HepG2 (cell line): ENCODE data around the gene MPIG6B. TPM values are rescaled to one million over a fixed set of nuclear protein-coding genes. Genes with fewer than 3 reads are reported as not detected.

Experiments
- ATAC-seq: fragments of 200-7000 bp; cut with Tn5 transposase; 3 replicates; pipeline ENCODE4 v1.9.1; 2020; ENCODE audit warnings: mild to moderate bottlenecking, moderate library complexity
- BruUV-seq: library from RNA; stranded (reverse); fragments of 400-500 nt; replicated peaks from 2 replicates; lab custom pipeline; 2021; lab: Mats Ljungman, UMichigan
- CTCF ChIA-PET: fragments of 300-600 bp; formaldehyde crosslinking; extraction: SDS; loops from one replicate; lab custom pipeline; 2021; ENCODE audit warnings: low total read pairs, inconsistent platforms, low intra/inter-chr PET ratio; lab: Yijun Ruan, JAX
- POLR2A ChIA-PET: fragments of 350-600 bp; sonication (Branson Sonifier 250); formaldehyde crosslinking; loops from one replicate; lab custom pipeline; 2020; ENCODE audit warnings: antibody characterized with exemption, inconsistent platforms; lab: Yijun Ruan, JAX
- DNase-seq: peaks from one replicate; pipeline ENCODE4 v3.0.0-alpha.2; 2015; ENCODE audit warnings: low spot score
- FAIRE-seq: peaks from 3 replicates; lab custom pipeline; 2011; peaks lifted over from hg19 to GRCh38; lab: Jason Lieb, UNC
- H2AFZ ChIP-seq: one replicate; pipeline ENCODE4 v1.6.1; 2011; ENCODE audit warnings: low read length, inconsistent platforms
- H3K27ac ChIP-seq: fragments of 300-600 bp; 3 replicates; pipeline ENCODE4 v1.8.0; 2011; ENCODE audit warnings: mixed run types, mild to moderate bottlenecking, mixed read lengths, low read length, inconsistent platforms; ENCODE audit not compliant: insufficient read depth; ENCODE audit errors: extremely low read length
- H3K27me3 ChIP-seq, 2 experiments: fragments of 200-600 bp in 1 of 2; 2 replicates in 1 of 2; 3 replicates in 1 of 2; pipeline versions ENCODE4 v1.6.0 to v1.8.0; 2011; ENCODE audit warnings: low read length in 2 of 2, mild to moderate bottlenecking in 2 of 2, moderate library complexity in 2 of 2, inconsistent platforms in 1 of 2; ENCODE audit not compliant: insufficient read depth in 2 of 2, control insufficient read depth in 1 of 2
- H3K36me3 ChIP-seq, 2 experiments: fragments of 200-600 bp in 1 of 2; replicated peaks in 1 of 2; 2 replicates in 1 of 2; 3 replicates in 1 of 2; pipeline versions ENCODE4 v1.5.1 to v1.8.0; 2011; ENCODE audit warnings: low read length in 2 of 2, inconsistent platforms in 1 of 2; ENCODE audit not compliant: insufficient read depth in 2 of 2, control insufficient read depth in 1 of 2
- H3K4me1 ChIP-seq: 2 replicates; pipeline ENCODE4 v1.5.1; 2012; ENCODE audit warnings: low read length, inconsistent platforms; ENCODE audit not compliant: insufficient read depth
- H3K4me2 ChIP-seq: 2 replicates; pipeline ENCODE4 v1.6.0; 2011; ENCODE audit warnings: low read depth, low read length, inconsistent platforms
- H3K4me3 ChIP-seq, 3 experiments: fragments of 200-600 bp in 1 of 3; sonication (generic), shearing (Covaris generic) in 1 of 3; replicated peaks in 1 of 3; 2 replicates each; pipeline ENCODE4 v1.5.1; 2011 to 2016; ENCODE audit warnings: low read length in 3 of 3, inconsistent platforms in 2 of 3, low read depth in 2 of 3, mild to moderate bottlenecking in 2 of 3, control low read depth in 1 of 3, mixed read lengths in 1 of 3; ENCODE audit not compliant: insufficient read depth in 1 of 3
- H3K79me2 ChIP-seq: one replicate; pipeline ENCODE4 v1.6.1; 2011; ENCODE audit warnings: low read length, inconsistent platforms; ENCODE audit not compliant: insufficient read depth
- H3K9ac ChIP-seq: 2 replicates; pipeline ENCODE4 v1.6.0; 2011; ENCODE audit warnings: mild to moderate bottlenecking, low read depth, low read length, inconsistent platforms; ENCODE audit not compliant: insufficient read depth
- H3K9me3 ChIP-seq: 2 replicates; pipeline ENCODE4 v1.5.1; 2012; ENCODE audit warnings: mild to moderate bottlenecking, low read length
- H4K20me1 ChIP-seq: 2 replicates; pipeline ENCODE4 v1.6.0; 2011; ENCODE audit warnings: inconsistent platforms, mild to moderate bottlenecking, low read length, moderate library complexity; ENCODE audit not compliant: insufficient read depth
- HNRNPK ChIP-seq: fragments of 200-400 bp; formaldehyde crosslinking; IDR thresholded peaks from 2 replicates; pipeline ENCODE4 v1.6.1; 2018; ENCODE audit warnings: low read length, low read depth, moderate library complexity, mild to moderate bottlenecking; ENCODE audit not compliant: poor library complexity, severe bottlenecking
- MTA1 ChIP-seq: sonication (generic); formaldehyde crosslinking; IDR thresholded peaks from 2 replicates; pipeline ENCODE4 v1.4.0; 2020; ENCODE audit warnings: missing genetic modification reagents, mild to moderate bottlenecking, borderline replicate concordance
- PHB2 ChIP-seq: fragments of 450-650 bp; IDR thresholded peaks from 2 replicates; pipeline ENCODE4 v1.6.1; 2018; ENCODE audit not compliant: partially characterized antibody
- PHF21A ChIP-seq: sonication (generic); formaldehyde crosslinking; IDR thresholded peaks from 2 replicates; pipeline ENCODE4 v1.5.0; 2020; ENCODE audit warnings: mild to moderate bottlenecking, missing genetic modification reagents
- RBM22 ChIP-seq: fragments of 200-400 bp; formaldehyde crosslinking; optimal IDR thresholded peaks from 2 replicates; pipeline ENCODE3; 2017; ENCODE audit warnings: mild to moderate bottlenecking, low read length, moderate library complexity
- SALL2 ChIP-seq: sonication (generic); formaldehyde crosslinking; IDR thresholded peaks from 2 replicates; pipeline ENCODE4 v1.8.1; 2023; ENCODE audit warnings: mild to moderate bottlenecking, missing genetic modification reagents, inconsistent platforms
- SOX6 ChIP-seq, 2 experiments: fragments of 450-650 bp in 1 of 2; sonication (generic) in 1 of 2; formaldehyde crosslinking in 1 of 2; IDR thresholded peaks; 2 replicates each; pipeline versions ENCODE4 v1.4.0 to v1.6.1; 2017 to 2020; ENCODE audit warnings: antibody characterized with exemption in 1 of 2, mild to moderate bottlenecking in 1 of 2, missing genetic modification reagents in 1 of 2
- SSRP1 ChIP-seq: IDR thresholded peaks from 2 replicates; pipeline ENCODE4 v1.6.1; 2016; ENCODE audit warnings: control low read depth
- ZBTB3 ChIP-seq: sonication (generic); formaldehyde crosslinking; IDR thresholded peaks from 2 replicates; pipeline ENCODE4 v1.4.0; 2020; ENCODE audit warnings: low read depth, mild to moderate bottlenecking, moderate library complexity, missing genetic modification reagents, borderline replicate concordance
- ZNF205 ChIP-seq: IDR thresholded peaks from 2 replicates; pipeline ENCODE4 v1.6.1; 2018; ENCODE audit warnings: missing biosample characterization, missing genetic modification reagents
- ZNF607 ChIP-seq: sonication (generic); formaldehyde crosslinking; IDR thresholded peaks from 2 replicates; pipeline ENCODE4 v1.5.1; 2020; ENCODE audit warnings: missing genetic modification reagents, mild to moderate bottlenecking, borderline replicate concordance
- WGBS: methylation state at CpG from one replicate; pipeline ENCODE4 v1.1.6; 2017; ENCODE audit warnings: low lambda C conversion rate; 5-methylcytosine and 5-hydroxymethylcytosine counted together
- in situ Hi-C: cut with HindIII; loops from 2 replicates; pipeline ENCODE4 v1.10.0; 2017; ENCODE audit warnings: low pct_unique_long_range_greater_than_20kb; ENCODE audit not compliant: extremely low pct_ligation_motif_present
- intact Hi-C: fragments of 100-400 bp; cut with micrococcal nuclease; formaldehyde crosslinking; loops from one replicate; pipeline ENCODE4 v1.10.0; 2022; ENCODE audit not compliant: unreplicated experiment
- polyA plus RNA-seq, 8 experiments: library from polyadenylated mRNA; depleted of rRNA in 3 of 8; stranded (reverse) in 7 of 8; unstranded in 1 of 8; fragments of >200 nt; fragmentation: Illumina TruSeq in 4 of 8; extraction: Trizol in 4 of 8; gene quantifications; 2 replicates each; pipeline versions ENCODE4 v1.2.1 to v1.2.3, GENCODE V29; 2011 to 2016; ENCODE audit warnings: low read depth in 4 of 8, missing spikeins in 1 of 8, mixed read lengths in 1 of 8; ENCODE audit not compliant: insufficient read depth in 1 of 8
- total RNA-seq, 5 experiments: library from RNA; depleted of rRNA; stranded (reverse); fragments of >200 nt; fragmentation: Illumina TruSeq; extraction: Trizol; gene quantifications; 2 replicates each; pipeline ENCODE4 v1.2.3, GENCODE V29; 2016; ENCODE audit warnings: low read depth in 1 of 5
- TF ChIP-seq, protein P1 (sequence below): sonication (generic); formaldehyde crosslinking; IDR thresholded peaks from 2 replicates; pipeline ENCODE4 v1.8.0; 2022; ENCODE audit warnings: missing genetic modification reagents, mild to moderate bottlenecking, borderline replicate concordance
- TF ChIP-seq, protein P2 (sequence below): sonication (generic); formaldehyde crosslinking; IDR thresholded peaks from 2 replicates; pipeline ENCODE4 v1.5.1; 2020; ENCODE audit warnings: missing genetic modification reagents, mild to moderate bottlenecking, borderline replicate concordance
- TF ChIP-seq, protein P3 (sequence below): sonication (generic); formaldehyde crosslinking; IDR thresholded peaks from 2 replicates; pipeline ENCODE4 v1.9.0; 2022; ENCODE audit warnings: missing genetic modification reagents, mild to moderate bottlenecking, borderline replicate concordance
- TF ChIP-seq, protein P4 (sequence below): sonication (generic); formaldehyde crosslinking; IDR thresholded peaks from 2 replicates; pipeline ENCODE4 v1.8.0; 2022; ENCODE audit warnings: missing genetic modification reagents, mild to moderate bottlenecking, moderate library complexity, borderline replicate concordance

MPIG6B gene
- total and polyA plus RNA-seq, 2 of the 13 experiments (the other 11 are each of a cell fraction or from before 2014, with no cell fraction given), result not detected

DNA sequence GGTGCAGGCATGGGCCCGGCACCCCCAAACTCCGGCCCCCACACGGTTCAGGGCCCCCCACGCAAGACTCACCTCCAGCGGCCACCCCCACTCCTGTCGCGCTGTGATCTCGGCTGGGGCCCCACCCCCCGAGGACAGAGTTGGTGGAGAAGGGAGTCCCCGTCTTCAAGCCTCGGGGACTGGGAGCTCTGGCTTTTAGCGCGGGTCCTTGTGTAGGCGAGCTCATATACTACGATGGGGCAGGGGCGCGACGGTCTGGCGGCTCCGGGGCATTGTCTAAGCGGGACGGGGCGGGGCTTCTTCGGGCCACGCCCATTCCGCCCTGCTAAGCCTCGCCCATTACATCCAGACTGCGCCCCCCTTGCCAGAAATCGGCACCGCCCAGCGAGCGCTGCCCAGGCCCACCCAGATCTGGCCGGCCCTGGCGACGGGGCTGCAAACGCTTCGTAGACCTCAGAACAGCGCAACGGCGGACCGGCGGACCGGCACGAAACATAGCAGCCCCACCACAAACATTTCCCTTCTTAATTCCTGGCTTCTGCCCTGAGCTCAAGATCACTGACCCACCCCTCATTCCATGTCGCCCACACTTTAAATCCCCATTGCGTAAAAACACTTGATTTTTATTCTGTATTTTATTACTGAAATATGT lies 6.9 kb downstream of the MPIG6B start:
- POLR2A ChIA-PET, result interaction anchor here (0.6 to 11.3 kb wide), 31 partner anchors 9 to 222 kb away, joined by 3 to 279 read pairs (median 5); partner anchors contain the start of genes ABHD16A, BAG6, C6orf47 and CLIC1
- TF ChIP-seq SALL2 (CRISPR knock-in tag) (peak; percentile 85; the same call in 1 of the 2 replicates), HNRNPK (peak; percentile 87), PHF21A (CRISPR knock-in tag) (peak; percentile 39; the same call in 1 of the 2 replicates), ZNF607 (peak; percentile 95), SOX6 (IDR thresholded peaks at IDR 0.05) (no peak), SOX6 (CRISPR knock-in tag; IDR thresholded peaks at IDR 0.05) (0 out of 2 replicates have a peak, but pooled peaks have one; percentile 39), PHB2 (no peak), RBM22 (peak; percentile 96), ZNF205 (CRISPR knock-in tag) (0 out of 2 replicates have a peak, but pooled peaks have one; percentile 12), SSRP1 (CRISPR knock-in tag) (peak; percentile 79; the same call in 1 of the 2 replicates), ZBTB3 (CRISPR knock-in tag) (no peak), MTA1 (CRISPR knock-in tag) (no peak; the same call in 1 of the 2 replicates)
- TF ChIP-seq, protein P1, sequence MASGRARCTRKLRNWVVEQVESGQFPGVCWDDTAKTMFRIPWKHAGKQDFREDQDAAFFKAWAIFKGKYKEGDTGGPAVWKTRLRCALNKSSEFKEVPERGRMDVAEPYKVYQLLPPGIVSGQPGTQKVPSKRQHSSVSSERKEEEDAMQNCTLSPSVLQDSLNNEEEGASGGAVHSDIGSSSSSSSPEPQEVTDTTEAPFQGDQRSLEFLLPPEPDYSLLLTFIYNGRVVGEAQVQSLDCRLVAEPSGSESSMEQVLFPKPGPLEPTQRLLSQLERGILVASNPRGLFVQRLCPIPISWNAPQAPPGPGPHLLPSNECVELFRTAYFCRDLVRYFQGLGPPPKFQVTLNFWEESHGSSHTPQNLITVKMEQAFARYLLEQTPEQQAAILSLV (CRISPR knock-in tag), result peak; percentile 21; the same call in 1 of the 2 replicates
- TF ChIP-seq, protein P2, sequence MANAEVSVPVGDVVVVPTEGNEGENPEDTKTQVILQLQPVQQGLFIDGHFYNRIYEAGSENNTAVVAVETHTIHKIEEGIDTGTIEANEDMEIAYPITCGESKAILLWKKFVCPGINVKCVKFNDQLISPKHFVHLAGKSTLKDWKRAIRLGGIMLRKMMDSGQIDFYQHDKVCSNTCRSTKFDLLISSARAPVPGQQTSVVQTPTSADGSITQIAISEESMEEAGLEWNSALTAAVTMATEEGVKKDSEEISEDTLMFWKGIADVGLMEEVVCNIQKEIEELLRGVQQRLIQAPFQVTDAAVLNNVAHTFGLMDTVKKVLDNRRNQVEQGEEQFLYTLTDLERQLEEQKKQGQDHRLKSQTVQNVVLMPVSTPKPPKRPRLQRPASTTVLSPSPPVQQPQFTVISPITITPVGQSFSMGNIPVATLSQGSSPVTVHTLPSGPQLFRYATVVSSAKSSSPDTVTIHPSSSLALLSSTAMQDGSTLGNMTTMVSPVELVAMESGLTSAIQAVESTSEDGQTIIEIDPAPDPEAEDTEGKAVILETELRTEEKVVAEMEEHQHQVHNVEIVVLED, result peak; percentile 23; the same call in 1 of the 2 replicates
- TF ChIP-seq, protein P3, sequence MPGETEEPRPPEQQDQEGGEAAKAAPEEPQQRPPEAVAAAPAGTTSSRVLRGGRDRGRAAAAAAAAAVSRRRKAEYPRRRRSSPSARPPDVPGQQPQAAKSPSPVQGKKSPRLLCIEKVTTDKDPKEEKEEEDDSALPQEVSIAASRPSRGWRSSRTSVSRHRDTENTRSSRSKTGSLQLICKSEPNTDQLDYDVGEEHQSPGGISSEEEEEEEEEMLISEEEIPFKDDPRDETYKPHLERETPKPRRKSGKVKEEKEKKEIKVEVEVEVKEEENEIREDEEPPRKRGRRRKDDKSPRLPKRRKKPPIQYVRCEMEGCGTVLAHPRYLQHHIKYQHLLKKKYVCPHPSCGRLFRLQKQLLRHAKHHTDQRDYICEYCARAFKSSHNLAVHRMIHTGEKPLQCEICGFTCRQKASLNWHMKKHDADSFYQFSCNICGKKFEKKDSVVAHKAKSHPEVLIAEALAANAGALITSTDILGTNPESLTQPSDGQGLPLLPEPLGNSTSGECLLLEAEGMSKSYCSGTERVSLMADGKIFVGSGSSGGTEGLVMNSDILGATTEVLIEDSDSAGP, result peak; percentile 77; the same call in 1 of the 2 replicates
- TF ChIP-seq, protein P4, sequence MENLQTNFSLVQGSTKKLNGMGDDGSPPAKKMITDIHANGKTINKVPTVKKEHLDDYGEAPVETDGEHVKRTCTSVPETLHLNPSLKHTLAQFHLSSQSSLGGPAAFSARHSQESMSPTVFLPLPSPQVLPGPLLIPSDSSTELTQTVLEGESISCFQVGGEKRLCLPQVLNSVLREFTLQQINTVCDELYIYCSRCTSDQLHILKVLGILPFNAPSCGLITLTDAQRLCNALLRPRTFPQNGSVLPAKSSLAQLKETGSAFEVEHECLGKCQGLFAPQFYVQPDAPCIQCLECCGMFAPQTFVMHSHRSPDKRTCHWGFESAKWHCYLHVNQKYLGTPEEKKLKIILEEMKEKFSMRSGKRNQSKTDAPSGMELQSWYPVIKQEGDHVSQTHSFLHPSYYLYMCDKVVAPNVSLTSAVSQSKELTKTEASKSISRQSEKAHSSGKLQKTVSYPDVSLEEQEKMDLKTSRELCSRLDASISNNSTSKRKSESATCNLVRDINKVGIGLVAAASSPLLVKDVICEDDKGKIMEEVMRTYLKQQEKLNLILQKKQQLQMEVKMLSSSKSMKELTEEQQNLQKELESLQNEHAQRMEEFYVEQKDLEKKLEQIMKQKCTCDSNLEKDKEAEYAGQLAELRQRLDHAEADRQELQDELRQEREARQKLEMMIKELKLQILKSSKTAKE (CRISPR knock-in tag), result peak; percentile 56; the same call in 1 of the 2 replicates

More for the DNA sequence above, 6.9 kb downstream of the MPIG6B start:
- Histone ChIP-seq H3K9me3 (no peaks in the 10 kb centered on the region), H3K27me3 (no peaks in the 10 kb centered on the region; a peak in 1 of 5 replicates), H3K4me1 (peaks cover 57% of the 10 kb centered on the region), H3K4me2 (peak overlapping the region; percentile 86), H3K27ac (peak overlapping the region; percentile 72), H3K36me3 (peaks cover 24 to 42% of the 10 kb centered on the region in 2 experiments), H3K79me2 (peaks cover 21% of the 10 kb centered on the region), H4K20me1 (peaks cover 33% of the 10 kb centered on the region; the same call in 1 of the 2 replicates), H3K4me3 (peak overlapping the region; percentile 60 to 79 (median 72)), H3K9ac (peak overlapping the region; percentile 65), H2AFZ (no peak overlapping the region)
- ATAC-seq, result peak; percentile 20
- BruUV-seq, result no TSS peak
- in situ Hi-C loops (loop anchor here (5.0 kb wide), 1 partner anchor 37 kb away; no protein-coding TSS in a partner anchor), intact Hi-C loops (loop anchor here (1.0 kb wide), 2 partner anchors 7 to 39 kb away; no protein-coding TSS in a partner anchor)
- peak; percentile 36 for DNase-seq
- FAIRE-seq, result no peak
- CTCF ChIA-PET, result interaction anchor here (0.8 to 4.2 kb wide), 5 partner anchors 9 to 100 kb away, joined by 4 to 74 read pairs (median 4); partner anchors contain the start of gene MSH5
- WGBS, result 72% methylated on average over 22 of the region's 46 CpGs
